Stimulated activated CD8-positive, alpha-beta memory T cell treated with anti-CD3 and anti-CD28 coated beads, Interleukin-15, amount 100 ng/mL, for 1 hour (primary cell): ENCODE results near the gene MSH4.
"Not testable (repeated sequence)": the region's sequence is repeated elsewhere in the genome, so short reads cannot be mapped to it uniquely, and the experiment has no call there.

Experiments
- DNase-seq: peaks from one replicate; pipeline ENCODE4 v3.0.0-alpha.2; 2020; ENCODE audit warnings: low read depth

MSH4 gene

DNA sequence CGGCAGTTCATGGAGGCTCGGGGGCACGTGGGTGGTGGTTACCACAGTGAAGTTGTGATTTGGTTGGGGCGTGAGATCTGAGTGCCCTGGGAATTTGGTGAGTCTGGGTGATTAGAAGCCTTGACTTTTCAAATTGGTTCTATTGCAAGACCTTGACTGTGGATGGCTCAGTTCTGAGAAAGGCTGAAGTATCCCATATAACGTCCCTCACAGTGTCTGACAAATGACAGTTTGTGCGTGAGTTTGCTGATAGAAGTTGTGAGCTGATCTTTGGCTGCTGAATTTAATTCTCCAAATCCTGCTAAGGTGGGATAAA, 549 bp downstream of the MSH4 start:
- DNase-seq: no peak

DNA sequence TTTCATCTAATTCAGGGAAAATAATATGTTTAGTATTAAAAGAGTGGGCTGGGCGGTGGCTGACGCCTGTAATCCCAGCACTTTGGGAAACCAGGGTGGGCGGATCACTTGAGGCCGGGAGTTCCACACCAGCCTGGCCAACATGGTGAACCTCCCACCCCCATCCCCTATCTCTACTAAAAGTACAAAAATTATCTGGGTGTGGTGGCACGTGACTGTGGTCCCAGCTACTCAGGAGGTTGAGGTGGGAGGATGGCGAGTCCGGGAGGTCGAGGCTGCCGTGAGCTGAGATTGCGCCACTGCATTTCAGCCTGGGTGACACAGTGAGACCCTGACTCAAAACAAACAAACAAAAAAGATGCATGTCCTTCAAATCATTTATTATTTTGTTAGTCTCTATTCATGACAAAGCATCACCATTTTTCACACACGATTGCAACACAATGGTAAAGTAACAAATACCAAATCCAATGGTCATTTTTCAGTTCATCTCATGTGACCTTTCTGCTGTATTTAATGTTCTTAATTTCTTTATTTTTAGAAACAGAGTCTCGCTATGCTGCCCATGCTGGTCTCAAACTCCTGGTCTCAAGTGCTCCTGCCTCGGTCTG, 1.0 kb downstream of the MSH4 start:
- DNase-seq: no peak

DNA sequence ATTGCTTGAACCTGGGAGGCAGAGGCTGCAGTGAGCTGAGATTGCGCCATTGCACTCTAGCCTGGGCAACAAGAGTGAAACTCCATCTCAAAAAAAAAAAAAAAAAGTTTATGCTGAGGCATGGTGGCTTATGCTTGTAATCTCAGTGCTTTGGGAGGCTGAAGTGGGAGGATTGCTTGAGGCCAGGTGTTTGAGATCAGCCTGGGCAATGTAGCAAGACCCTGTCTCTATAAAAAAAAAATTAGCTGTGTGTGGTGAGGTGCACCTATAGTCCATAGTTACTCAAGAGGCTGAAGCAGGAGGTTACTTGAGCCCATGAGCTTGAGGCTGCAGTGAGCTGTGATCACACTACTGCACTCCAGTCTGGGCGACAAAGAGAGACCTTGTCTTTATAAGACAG, 4.8 kb downstream of the MSH4 start:
- DNase-seq: not testable (repeated sequence)

DNA sequence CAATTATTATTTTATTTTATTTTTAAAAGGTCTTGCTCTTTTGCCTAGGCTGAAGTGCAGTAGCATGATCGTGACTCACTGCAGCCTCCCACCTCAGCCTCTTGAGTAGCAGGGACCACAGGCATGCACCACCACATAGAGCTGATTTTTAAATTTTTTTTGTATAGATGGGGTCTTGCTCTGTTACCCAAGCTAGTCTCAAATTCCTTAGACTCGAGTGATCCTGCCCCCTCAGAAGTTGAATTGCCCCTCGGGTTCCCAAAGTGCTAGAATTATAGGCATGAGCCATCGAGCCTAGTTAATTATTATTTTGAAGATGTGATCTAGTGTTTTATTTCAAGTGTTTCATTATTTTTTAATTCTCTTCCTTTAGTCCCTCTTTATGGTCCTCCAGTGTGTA, 12.2 kb downstream of the MSH4 start:
- no peak for DNase-seq

DNA sequence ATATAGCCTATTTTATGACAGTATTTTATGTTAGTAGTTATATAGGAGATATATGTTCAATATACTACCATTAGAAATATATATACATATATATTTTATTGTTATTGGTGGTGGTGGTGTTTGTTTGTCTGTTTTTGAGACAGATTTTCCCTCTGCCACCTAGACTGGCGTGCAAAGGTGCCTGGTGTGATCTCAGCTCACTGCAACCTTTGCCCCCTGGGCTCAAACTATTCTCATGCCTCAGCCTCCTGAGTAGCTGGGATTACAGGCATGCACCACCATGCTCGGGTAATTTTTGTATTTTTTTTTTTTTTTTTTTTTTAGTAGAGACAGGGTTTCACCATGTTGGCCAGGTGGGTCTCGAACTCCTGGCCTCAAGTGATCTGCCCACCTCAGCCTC, 13.4 kb downstream of the MSH4 start:
- not testable (repeated sequence) for DNase-seq

DNA sequence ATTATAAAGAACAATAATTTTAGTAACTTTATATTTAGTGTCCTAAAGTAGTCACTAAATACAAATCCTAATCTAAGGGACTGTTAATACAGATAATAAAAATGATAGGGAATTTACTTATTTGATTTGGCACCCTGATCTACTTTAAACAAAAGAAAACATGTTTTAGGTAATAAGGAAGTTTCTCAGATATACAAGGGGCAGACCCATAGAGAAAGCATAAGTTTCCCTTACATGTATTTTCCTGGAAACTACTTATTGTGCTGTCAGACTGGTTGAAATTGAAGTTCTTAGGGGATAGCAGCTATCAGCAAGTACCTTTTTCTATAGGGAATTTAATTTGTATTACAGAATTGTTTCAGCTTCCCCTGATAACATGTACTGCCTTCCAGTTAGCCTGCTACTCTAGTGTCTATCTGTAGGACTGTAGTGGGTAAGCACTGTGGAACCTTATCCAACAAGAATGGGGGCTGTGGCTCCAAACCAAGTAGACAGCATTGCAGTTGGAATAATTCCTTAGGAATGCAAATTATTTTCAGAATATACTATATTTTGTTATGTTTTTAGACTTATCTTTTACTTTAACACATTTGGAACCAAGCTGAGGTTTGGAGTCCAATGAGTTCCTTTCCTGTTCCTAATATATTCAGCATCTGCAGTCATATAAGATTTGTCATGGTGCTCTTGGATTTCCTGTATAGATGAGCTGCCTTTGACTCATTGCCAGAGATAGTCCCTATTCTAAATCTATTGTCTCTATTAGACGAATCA, 14.7 kb downstream of the MSH4 start:
- DNase-seq: no peak

DNA sequence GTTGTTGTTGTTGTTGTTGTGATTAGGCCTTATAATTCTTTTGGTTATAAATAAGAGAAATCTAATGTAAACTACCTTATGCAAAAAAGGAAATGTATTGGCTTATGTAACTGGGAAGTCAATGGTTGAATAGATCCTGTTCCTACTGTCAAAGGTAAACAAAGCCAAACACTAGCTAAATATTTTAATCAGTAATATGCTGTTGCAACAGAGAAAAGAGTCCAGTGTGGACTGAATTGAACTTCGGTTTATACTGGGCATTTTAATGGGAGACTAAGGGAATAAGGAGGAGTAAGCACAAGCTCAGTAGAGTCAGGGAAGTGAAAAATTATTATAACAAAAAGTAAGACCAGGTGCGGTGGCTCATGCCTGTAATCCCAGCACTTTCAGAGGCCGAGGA, 15.4 kb downstream of the MSH4 start:
- DNase-seq: no peak

DNA sequence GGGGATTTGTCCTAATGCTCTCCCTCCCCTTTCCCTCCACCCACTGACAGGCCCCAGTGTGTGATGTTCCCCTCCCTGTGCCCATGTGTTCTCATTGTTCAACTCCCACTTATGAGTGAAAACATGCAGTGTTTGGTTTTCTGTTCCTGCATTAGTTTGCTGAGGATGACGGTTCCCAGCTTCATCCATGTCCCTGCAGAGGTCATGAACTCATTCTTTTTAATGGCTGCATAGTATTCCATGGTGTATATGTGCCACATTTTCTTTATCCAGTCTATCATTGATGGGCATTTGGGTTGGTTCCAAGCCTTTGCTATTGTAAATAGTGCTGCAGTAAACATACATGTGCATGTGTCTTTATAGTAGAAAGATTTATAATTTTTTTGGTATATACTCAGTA, 26.9 kb downstream of the MSH4 start:
- DNase-seq: not testable (repeated sequence)

DNA sequence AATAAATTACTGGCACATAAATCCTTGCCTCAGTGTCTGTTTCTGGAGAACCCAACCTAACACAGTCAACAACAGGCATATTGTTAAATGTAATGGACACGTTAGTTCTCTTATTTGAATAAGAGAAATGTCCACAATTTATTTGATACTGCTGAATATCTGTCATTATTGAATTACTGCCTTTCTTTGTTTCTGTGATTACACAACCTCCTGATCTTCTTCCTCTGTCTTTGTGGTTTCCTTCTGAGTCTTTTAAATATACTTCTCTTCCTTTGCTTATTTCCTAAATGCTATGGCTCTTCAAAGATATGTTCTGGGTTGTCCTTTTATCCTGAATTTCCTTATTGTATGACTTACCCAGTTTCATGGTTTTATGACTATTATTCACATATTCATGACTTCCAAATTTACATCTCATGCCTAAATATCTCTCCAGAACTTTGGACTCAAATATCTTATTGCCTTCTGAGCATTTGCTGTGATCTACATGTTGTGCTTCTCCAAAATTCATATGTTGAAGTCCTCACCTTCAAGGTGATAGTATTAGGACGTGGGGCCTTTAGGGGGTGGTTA, 39.9 kb downstream of the MSH4 start:
- no peak for DNase-seq

DNA sequence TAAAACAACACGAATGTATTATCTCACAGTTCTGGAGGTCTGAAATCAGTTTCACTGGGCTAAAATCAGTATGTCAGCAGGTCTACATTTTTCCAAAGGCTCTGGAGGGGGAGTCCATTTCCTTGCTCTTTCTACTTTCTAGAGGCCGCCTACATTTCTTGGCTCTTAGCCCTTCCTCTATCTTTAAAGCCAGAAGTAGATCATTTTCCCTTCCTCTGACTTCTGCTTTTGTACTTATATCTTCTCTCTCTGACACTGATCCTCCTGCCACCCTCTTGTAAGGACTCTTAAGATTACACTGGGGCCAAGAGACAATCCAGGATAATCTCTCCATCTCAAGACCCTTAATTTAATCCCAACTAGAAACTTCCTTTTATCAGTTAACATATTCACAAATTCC, 41.4 kb downstream of the MSH4 start:
- no peak for DNase-seq

DNA sequence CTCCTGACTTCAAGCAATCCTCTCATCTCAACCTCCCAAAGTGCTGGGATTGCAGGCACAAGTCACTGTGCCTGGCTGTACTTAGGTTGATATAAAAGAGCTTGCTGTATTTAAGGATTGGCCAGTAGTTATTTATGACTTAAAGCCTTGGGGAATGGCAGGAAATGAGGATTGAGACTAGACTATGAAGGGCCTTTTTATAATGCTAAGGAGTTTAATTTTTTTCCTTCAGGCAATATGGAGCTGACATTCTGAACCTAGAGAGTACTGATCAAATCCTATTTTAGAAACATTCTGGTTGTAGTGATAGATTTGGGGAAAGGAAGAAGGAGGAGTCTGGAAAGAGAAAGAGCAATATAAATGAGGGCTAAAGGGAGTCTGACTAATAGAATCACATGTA, 44.7 kb downstream of the MSH4 start:
- no peak for DNase-seq

DNA sequence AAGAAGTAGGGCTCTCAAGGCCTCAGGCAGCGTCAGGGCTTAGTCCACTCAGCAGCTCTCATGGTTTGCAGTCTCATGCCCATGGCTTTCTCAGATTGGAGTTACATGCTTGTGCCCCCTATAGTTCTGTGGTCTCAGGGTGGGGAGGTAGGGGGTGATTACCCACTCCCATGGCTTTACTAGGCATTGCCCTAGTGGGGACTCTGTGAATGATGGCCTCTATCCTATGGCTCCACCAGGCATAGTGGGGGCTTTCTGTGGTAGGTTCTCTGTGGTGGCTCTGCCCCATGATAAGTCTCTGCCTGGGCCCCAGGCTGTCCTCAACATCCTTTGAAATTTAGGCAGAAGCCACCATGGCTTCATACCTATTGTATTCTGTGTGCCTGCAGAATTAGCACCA, 48.9 kb downstream of the MSH4 start:
- no peak for DNase-seq

DNA sequence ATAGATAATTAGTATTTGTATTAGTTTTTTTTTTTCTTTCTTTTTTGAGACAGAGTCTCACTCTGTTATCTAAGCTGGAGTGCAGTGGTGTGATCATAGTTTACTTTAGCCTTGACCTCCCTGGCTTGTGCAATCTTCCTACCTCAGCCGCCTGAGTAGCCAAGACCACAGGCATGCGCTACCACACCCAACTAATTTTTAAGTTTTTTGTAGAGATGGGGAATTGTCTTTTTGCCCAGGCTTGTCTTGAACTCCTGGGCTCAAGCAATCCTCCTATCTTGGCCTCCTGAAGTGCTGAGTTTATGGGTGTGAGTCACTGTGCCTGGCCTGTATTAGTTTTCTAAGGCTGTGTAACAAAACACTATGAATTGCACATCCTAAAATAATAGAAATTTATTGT, 58.3 kb downstream of the MSH4 start:
- DNase-seq: no peak

DNA sequence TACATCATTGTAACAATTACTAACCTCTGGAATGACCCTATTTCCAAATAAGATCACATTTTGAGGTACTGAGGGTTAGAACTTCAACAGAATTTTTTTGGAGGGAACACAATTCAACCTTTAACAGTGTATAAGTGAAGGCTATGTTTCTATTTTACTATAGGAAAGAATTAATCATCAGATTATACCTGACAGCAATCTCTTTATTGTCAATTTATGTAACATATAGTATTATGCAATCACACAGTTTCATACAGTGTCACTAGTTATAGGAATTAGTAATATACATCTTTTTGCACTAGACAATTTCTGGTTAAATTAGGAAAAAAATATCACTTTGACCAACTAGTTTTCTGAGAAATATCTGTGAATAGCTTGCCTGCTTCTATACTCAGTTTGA, 59.1 kb downstream of the MSH4 start:
- DNase-seq: no peak

DNA sequence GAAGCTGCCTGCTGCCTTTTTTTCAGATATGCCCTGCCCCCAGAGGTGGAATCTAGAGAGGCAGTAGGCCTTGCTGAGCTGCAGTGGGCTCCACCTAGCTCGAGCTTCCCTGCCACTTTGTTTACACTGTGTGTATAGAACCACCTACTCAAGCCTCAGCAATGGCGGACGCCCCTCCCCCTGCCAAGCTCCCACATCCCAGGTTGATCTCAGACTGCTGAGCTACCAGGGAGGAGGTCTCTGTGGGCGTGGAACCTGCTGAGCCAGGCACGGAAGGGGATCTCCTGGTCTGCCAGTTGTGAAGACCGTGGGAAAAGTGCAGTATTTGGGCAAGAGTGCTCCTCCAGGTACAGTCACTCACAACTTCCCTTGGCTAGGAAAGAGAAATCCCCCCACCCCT, 65.1 kb downstream of the MSH4 start:
- no peak for DNase-seq

DNA sequence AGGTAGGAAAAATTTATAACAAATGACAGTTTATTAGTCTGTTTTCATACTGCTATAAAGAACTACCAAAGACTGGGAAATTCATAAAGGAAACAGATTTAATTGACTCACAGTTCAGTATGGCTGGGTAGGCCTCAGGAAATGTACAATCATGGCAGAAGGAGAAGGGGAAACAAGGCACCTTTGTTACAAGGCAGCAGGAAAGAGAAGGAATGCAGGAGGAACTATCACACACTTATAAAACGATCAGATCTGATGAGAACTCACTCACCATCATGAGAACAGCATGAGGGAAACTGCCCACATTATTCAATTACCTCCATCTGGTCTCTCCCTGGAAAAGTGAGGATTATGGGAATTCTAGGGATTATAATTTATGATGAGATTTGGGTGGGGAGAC, 74.3 kb downstream of the MSH4 start:
- no peak for DNase-seq

DNA sequence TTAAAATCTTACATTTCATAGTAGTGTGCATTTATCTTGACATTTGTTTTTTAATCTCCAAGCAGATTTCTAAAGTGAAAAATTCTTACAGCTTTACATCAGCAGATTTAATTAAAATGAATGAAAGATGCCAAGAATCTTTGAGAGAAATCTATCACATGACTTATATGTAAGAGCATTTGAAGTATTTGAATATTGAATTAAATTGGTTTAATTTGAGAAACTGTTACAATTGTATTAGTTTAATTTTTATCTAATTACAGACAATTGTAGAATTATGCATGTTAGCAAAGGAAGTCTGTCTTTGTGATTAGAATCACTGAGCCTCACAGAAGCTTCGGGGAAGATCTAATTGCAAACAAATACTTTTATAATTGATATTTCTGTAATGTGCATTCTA, 83.3 kb downstream of the MSH4 start:
- DNase-seq: no peak

DNA sequence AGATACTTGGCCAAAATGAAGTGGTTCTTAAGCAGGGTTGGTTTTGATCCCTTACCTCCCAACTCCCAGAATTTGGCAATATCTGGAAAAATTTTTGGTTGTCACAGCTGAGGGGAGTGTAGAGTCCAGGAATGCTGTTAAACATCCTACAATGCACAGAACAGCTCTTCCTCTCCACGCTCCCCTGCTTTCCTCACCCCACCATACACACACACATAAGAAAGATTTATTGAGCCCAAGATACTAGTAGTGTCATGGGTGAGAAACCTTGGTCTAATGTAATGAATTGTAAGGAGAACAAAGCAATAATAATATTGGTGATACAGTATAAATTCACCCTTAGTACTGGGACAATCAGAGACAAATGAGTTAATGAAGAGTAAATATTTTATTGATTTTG, 87.8 kb downstream of the MSH4 start:
- no peak for DNase-seq

DNA sequence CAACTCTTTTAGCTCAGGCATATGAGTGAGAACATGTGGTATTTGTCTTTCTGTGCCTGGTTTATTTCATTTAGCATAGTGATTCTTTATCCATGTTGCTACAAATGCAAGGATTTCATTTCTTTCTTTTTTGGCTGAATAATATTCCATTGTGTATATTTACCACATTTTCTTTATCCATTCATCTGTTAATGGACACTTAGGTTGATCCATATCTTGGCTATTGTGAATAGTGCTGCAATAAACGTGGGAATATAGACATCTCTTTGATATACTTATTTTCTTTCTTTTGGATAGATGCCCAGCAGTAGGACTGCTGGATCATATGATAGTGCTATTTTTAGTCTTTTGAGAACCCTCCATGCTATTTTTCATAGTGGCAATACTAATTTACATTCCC, 104.7 kb downstream of the MSH4 start:
- no peak for DNase-seq

DNA sequence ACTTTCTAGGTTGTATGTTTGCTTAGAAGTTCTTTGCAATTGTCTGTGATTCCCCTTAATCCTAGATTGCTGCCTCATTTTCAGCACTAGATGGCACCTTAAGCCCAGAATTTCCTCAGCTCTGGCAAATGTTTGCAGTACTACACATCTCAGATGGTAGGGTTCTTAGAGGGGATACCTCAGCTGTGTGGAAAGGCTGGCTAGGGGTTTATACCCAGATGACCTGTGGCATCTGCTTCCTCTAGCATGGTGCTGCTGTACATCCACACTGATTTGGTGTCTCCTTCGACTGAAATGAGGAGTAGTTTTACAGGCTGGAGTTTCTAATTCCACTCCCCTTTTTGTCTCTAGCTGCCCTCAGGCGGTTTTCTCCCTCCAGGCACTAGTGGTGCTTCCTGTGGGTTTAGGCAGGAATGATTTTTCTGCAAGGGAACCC, 112.1 kb downstream of the MSH4 start:
- no peak for DNase-seq

DNA sequence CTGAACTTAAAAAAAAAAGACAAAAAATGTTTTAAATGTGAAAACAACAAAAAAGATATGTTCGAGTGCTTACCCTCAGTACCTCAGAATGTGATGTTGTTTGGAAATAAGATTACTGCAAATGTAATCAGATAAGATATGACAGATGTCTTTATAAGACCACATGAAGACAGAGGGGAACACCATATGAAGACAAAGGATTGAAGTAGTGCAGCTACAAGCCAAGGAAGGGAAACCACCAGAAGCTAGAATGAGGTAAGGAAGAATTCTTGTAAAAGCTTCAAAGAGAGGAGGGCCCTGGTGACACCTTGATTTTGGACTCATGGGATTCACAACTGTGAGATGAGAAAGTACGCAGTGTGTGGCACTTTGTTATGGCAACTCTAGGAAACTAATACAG, 120.2 kb downstream of the MSH4 start:
- DNase-seq: no peak

DNA sequence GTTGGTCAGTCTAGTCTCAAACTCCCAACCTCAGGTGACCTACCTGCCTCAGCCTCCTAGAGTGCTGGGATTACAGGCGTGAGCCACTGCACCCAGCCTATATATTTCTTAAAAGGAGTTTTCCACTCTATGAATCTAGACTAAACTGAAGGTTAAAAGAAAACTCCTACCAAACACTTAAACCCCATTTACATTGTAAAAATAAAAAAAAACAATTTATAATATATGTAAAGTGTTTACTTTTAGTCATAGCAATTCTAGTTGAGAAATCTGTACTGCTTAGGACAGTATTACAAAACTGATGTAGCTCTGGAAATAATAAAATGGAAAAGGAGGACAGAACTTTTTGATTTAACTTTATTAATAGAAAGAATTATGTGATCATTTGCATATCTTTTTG, 126.0 kb downstream of the MSH4 start:
- DNase-seq: no peak

DNA sequence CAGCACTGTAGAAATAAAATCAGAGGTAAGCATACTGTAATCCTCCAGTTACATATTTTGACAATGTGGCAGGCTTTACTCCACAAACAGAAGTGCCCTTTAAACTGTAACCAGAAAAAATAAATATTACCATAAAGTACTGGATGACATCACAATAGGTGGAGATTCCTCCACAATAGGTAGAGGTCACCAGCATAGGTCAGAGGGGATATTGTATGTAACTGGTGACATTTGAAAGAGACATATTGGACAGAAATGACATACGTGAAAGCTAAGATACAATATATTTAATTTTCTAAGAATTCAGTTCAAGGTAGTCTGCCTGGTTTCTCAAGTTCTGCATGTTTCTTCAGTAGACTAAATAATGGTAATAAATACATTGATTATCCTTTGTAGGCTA, 135.6 kb downstream of the MSH4 start, which contains the start of gene ASB17:
Gene ASB17, minus strand, starts transcription at position 101 of the 400 bp plus-strand sequence. CDS start 113 bp downstream, outside the sequence.
- no peak for DNase-seq

DNA sequence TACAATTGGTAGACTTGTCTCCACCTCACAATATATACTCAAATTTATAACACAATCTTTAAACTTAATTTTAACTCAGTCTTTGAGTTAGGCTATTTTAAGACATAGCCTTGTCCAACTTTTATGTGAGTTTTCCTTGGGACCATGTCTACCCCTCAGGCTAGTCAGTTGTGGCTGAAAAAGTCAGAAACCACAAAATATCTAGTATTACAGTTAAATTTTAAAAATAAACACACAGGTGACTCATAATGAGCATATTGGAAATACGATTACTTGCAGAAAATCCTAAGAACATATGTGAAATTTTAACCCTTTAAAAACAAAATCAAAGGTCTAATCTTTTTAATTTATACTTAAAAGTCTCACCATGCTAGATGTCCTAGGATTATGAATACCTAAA, 140.4 kb downstream of the MSH4 start:
- no peak for DNase-seq
